ENCODE results near the gene WFDC9. TPM values are rescaled to one million over a fixed set of nuclear protein-coding genes. Genes with fewer than 3 reads are reported as not detected.

WFDC9 gene
- total and polyA plus RNA-seq, 2 donors (not counting 3 experiments of a cell fraction or from before 2014, with no cell fraction given), result not detected

- Histone ChIP-seq H3K79me2 (ENCODE audit: control insufficient read depth, insufficient read depth, low read length) (no peaks in the 10 kb centered on the region), H3K27me3 (ENCODE audit: control insufficient read depth in 2 of 2, insufficient read depth in 2 of 2, low read length in 2 of 2) (no peaks in the 10 kb centered on the region), H3K4me2 (ENCODE audit: insufficient read depth, low read length) (no peak overlapping the region), H4K20me1 (replicated peaks; ENCODE audit: control insufficient read depth, extremely low read depth, insufficient read depth, low read length) (no peaks in the 10 kb centered on the region), H3K4me1 (ENCODE audit: control insufficient read depth, extremely low read depth, insufficient read depth, low read length) (no peaks in the 10 kb centered on the region), H3K27ac (ENCODE audit: insufficient read depth, low read depth, low read length) (no peak overlapping the region), H3K9me1 (replicated peaks; ENCODE audit: control insufficient read depth, extremely low read depth, insufficient read depth, low read length) (no peaks in the 10 kb centered on the region), H2AFZ (ENCODE audit: low read depth, low read length) (no peak overlapping the region), H3K4me3 (replicated peaks in 1 of 3; ENCODE audit: insufficient read depth in 1 of 3, low read depth in 1 of 3, low read length in 3 of 3) (no peak overlapping the region), H3K9me3 (replicated peaks; ENCODE audit: control insufficient read depth, insufficient read depth, low read length) (no peaks in the 10 kb centered on the region), H3K9ac (replicated peaks; ENCODE audit: extremely low read depth, insufficient read depth, low read length) (no peak overlapping the region), H3K36me3 (ENCODE audit: control insufficient read depth in 2 of 2, extremely low read depth in 1 of 2, insufficient read depth in 2 of 2, low read length in 2 of 2) (no peaks in the 10 kb centered on the region)
- TF ChIP-seq FOS (IDR thresholded peaks at IDR 0.05; ENCODE audit: borderline replicate concordance, insufficient read depth, low read length) (no peak), CTCF (IDR thresholded peaks at IDR 0.05; ENCODE audit: extremely low read depth in 1 of 2, insufficient read depth in 1 of 2, low read depth in 1 of 2, low read length in 2 of 2) (no peak), MYC (IDR thresholded peaks at IDR 0.05; ENCODE audit: low read depth, low read length) (no peak)
- ChIA-PET POLR2A (no interaction called here), CTCF (interaction anchor here (1.1 to 2.5 kb wide), 2 partner anchors 176 to 276 kb away, joined by 3 to 15 read pairs; no protein-coding TSS in a partner anchor)
- DNase-seq (ENCODE audit: low read depth, low spot score) (no peak), FAIRE-seq (no peak)
- intact Hi-C loops (cut with micrococcal nuclease) (no loop called here), dilution Hi-C loops (cut with MboI; ENCODE audit: extremely low pct_ligation_motif_present, low sequenced_read_pairs) (no loop called here)
- no TSS peak for BruUV-seq (replicated peaks)
Measured at GRCh38 chr20:45595235-45595634, 35.8 kb downstream of the WFDC9 start.

- no TSS peak for BruUV-seq (replicated peaks)
- no peak for DNase-seq (ENCODE audit: low read depth, low spot score)
- no peak for TF ChIP-seq FOS (IDR thresholded peaks at IDR 0.05; ENCODE audit: borderline replicate concordance, insufficient read depth, low read length)
- TF ChIP-seq POLR2A (IDR thresholded peaks at IDR 0.05; ENCODE audit: low read depth, low read length), result no peak
- no peak for TF ChIP-seq MYC (IDR thresholded peaks at IDR 0.05; ENCODE audit: low read depth, low read length)
- TF ChIP-seq CTCF (IDR thresholded peaks at IDR 0.05; ENCODE audit: extremely low read depth in 1 of 2, insufficient read depth in 1 of 2, low read depth in 1 of 2, low read length in 2 of 2), result no peak
- TF ChIP-seq MAX (IDR thresholded peaks at IDR 0.05; ENCODE audit: insufficient read depth, insufficient read length), result no peak
- TF ChIP-seq EZH2 (IDR thresholded peaks at IDR 0.05; ENCODE audit: borderline replicate concordance, low read depth, low read length, severe bottlenecking), result no peak
- no peak for TF ChIP-seq JUN (IDR thresholded peaks at IDR 0.05; ENCODE audit: borderline replicate concordance, insufficient read depth, insufficient read length, low read depth)
- no peak for TF ChIP-seq GATA2 (IDR thresholded peaks at IDR 0.05; ENCODE audit: insufficient read depth, insufficient read length, low read depth, low read length)
- TF ChIP-seq POLR2AphosphoS5 (IDR thresholded peaks at IDR 0.05; ENCODE audit: insufficient read depth, low read depth, low read length), result no peak
- CTCF ChIA-PET, result interaction anchor here (0.7 to 2.5 kb wide), 2 partner anchors 177 to 186 kb away, joined by 3 to 15 read pairs; no protein-coding TSS in a partner anchor
- dilution Hi-C loops (cut with MboI; ENCODE audit: extremely low pct_ligation_motif_present, low sequenced_read_pairs), result no loop called here
- no peak overlapping the region for H3K27ac ChIP-seq (ENCODE audit: insufficient read depth, low read depth, low read length)
- H4K20me1 ChIP-seq (replicated peaks; ENCODE audit: control insufficient read depth, extremely low read depth, insufficient read depth, low read length), result no peaks in the 10 kb centered on the region
- no peak overlapping the region for H2AFZ ChIP-seq (ENCODE audit: low read depth, low read length)
- no peak for FAIRE-seq
- H3K9ac ChIP-seq (replicated peaks; ENCODE audit: extremely low read depth, insufficient read depth, low read length), result no peak overlapping the region
- H3K4me1 ChIP-seq (ENCODE audit: control insufficient read depth, extremely low read depth, insufficient read depth, low read length), result no peaks in the 10 kb centered on the region
- H3K4me3 ChIP-seq (replicated peaks in 1 of 3; ENCODE audit: insufficient read depth in 1 of 3, low read depth in 1 of 3, low read length in 3 of 3), result no peak overlapping the region
- intact Hi-C loops (cut with micrococcal nuclease), result no loop called here
- no peaks in the 10 kb centered on the region for H3K9me3 ChIP-seq (replicated peaks; ENCODE audit: control insufficient read depth, insufficient read depth, low read length)
- H3K9me1 ChIP-seq (replicated peaks; ENCODE audit: control insufficient read depth, extremely low read depth, insufficient read depth, low read length), result no peaks in the 10 kb centered on the region
- no peak overlapping the region for H3K4me2 ChIP-seq (ENCODE audit: insufficient read depth, low read length)
- H3K79me2 ChIP-seq (ENCODE audit: control insufficient read depth, insufficient read depth, low read length), result no peaks in the 10 kb centered on the region
- peaks cover 0 to 1% of the 10 kb centered on the region in 2 experiments for H3K27me3 ChIP-seq (ENCODE audit: control insufficient read depth in 2 of 2, insufficient read depth in 2 of 2, low read length in 2 of 2)
- H3K36me3 ChIP-seq (ENCODE audit: control insufficient read depth in 2 of 2, extremely low read depth in 1 of 2, insufficient read depth in 2 of 2, low read length in 2 of 2), result no peaks in the 10 kb centered on the region
- POLR2A ChIA-PET, result no interaction called here
Measured at GRCh38 chr20:45593498-45593897, 37.6 kb downstream of the WFDC9 start.

Data from endothelial cell of umbilical vein (primary cell).